PC-3 (cell line): Measurements from ENCODE around the gene SPRED1. TPM values are rescaled to one million over a fixed set of nuclear protein-coding genes. Genes with fewer than 3 reads are reported as not detected.

Source experiments
- ATAC-seq: fragments of 200-7000 bp; cut with Tn5 transposase; 2 replicates; pipeline ENCODE4 v1.9.1; 2020; ENCODE audit warnings: mild to moderate bottlenecking, moderate library complexity
- BruUV-seq: library from RNA; stranded (reverse); fragments of 400-500 nt; replicated peaks from 2 replicates; lab custom pipeline; 2021; lab: Mats Ljungman, UMichigan
- CTCF ChIA-PET: fragments of 300-600 bp; sonication (Branson Sonifier 250); formaldehyde crosslinking; loops from one replicate; lab custom pipeline; 2022; ENCODE audit warnings: antibody characterized with exemption; lab: Charles Lee
- POLR2A ChIA-PET: fragments of 300-600 bp; sonication (Branson Sonifier 250); formaldehyde crosslinking; loops from one replicate; lab custom pipeline; 2022; ENCODE audit warnings: antibody characterized with exemption; ENCODE audit not compliant: unreplicated experiment; lab: Charles Lee
- DNase-seq: peaks from one replicate; pipeline ENCODE4 v3.0.0-alpha.2; 2015
- H2AFZ ChIP-seq: fragments of 300-600 bp; sonication (generic); 2 replicates; pipeline ENCODE4 v1.6.0; 2016; ENCODE audit warnings: antibody characterized with exemption, low read length
- H3F3A ChIP-seq: fragments of 300-600 bp; sonication (generic); one replicate; pipeline ENCODE4 v1.6.0; 2017; ENCODE audit warnings: antibody characterized with exemption, low read length, control low read depth, mild to moderate bottlenecking; ENCODE audit not compliant: unreplicated experiment
- H3K27ac ChIP-seq: fragments of 300-600 bp; sonication (generic); 2 replicates; pipeline ENCODE4 v1.5.1; 2016; ENCODE audit warnings: mild to moderate bottlenecking, low read length
- H3K27me3 ChIP-seq: fragments of 300-600 bp; sonication (generic); 2 replicates; pipeline ENCODE4 v1.6.1; 2016; ENCODE audit warnings: low read length, mixed read lengths
- H3K36me3 ChIP-seq: fragments of 300-600 bp; sonication (generic); 2 replicates; pipeline ENCODE4 v1.6.1; 2016; ENCODE audit warnings: low read depth, mixed run types, low read length, mixed read lengths
- H3K4me1 ChIP-seq: fragments of 300-600 bp; sonication (generic); 2 replicates; pipeline ENCODE4 v1.5.1; 2016; ENCODE audit warnings: low read length; ENCODE audit not compliant: insufficient read depth
- H3K4me2 ChIP-seq: fragments of 300-600 bp; sonication (generic); 2 replicates; pipeline ENCODE4 v1.6.0; 2016; ENCODE audit warnings: low read length
- H3K4me3 ChIP-seq: fragments of 300-600 bp; sonication (generic); 2 replicates; pipeline ENCODE4 v1.5.1; 2016; ENCODE audit warnings: mild to moderate bottlenecking, low read length, mixed read lengths
- H3K79me2 ChIP-seq: fragments of 300-600 bp; sonication (generic); 2 replicates; pipeline ENCODE4 v1.6.1; 2017; ENCODE audit warnings: low read length, mixed read lengths
- H3K9ac ChIP-seq: fragments of 300-600 bp; sonication (generic); 2 replicates; pipeline ENCODE4 v1.6.0; 2016; ENCODE audit warnings: mild to moderate bottlenecking, low read length
- H3K9me2 ChIP-seq: fragments of 300-600 bp; sonication (generic); replicated peaks from 2 replicates; pipeline ENCODE4 v1.6.1; 2016; ENCODE audit warnings: mixed run types, low read length, mixed read lengths
- H3K9me3 ChIP-seq: fragments of 300-600 bp; sonication (generic); 2 replicates; pipeline ENCODE4 v1.6.1; 2016; ENCODE audit warnings: low read length, mixed read lengths
- H4K20me1 ChIP-seq: fragments of 300-600 bp; sonication (generic); 2 replicates; pipeline ENCODE4 v1.6.1; 2016; ENCODE audit warnings: low read length, mixed read lengths
- EZH2 ChIP-seq: fragments of 300-600 bp; sonication (generic); IDR thresholded peaks from one replicate; pipeline ENCODE4 v1.6.1; 2017; ENCODE audit warnings: antibody characterized with exemption, mild to moderate bottlenecking, low read length; ENCODE audit not compliant: unreplicated experiment
- EZH2phosphoT487 ChIP-seq: fragments of 300-600 bp; sonication (generic); IDR thresholded peaks from 2 replicates; pipeline ENCODE4 v1.6.1; 2018; ENCODE audit warnings: mild to moderate bottlenecking, antibody characterized with exemption, low read length, borderline replicate concordance
- intact Hi-C: fragments of 100-400 bp; cut with micrococcal nuclease; formaldehyde crosslinking; loops from 2 replicates; pipeline ENCODE4 v1.9.0; 2023
- total RNA-seq: library from RNA; depleted of rRNA; stranded (reverse); fragments of >200 nt; gene quantifications from 2 replicates; pipeline ENCODE4 v1.2.3, GENCODE V29; 2014
- TF ChIP-seq, protein P1 (sequence below): fragments of 300-600 bp; sonication (generic); conservative IDR thresholded peaks from 2 replicates; pipeline ENCODE4 v1.5.1; 2017; ENCODE audit warnings: antibody characterized with exemption, low read depth, mild to moderate bottlenecking, low read length

Gene SPRED1
- total RNA-seq, 1 experiment from 2014 or later = 39.7 TPM

DNA sequence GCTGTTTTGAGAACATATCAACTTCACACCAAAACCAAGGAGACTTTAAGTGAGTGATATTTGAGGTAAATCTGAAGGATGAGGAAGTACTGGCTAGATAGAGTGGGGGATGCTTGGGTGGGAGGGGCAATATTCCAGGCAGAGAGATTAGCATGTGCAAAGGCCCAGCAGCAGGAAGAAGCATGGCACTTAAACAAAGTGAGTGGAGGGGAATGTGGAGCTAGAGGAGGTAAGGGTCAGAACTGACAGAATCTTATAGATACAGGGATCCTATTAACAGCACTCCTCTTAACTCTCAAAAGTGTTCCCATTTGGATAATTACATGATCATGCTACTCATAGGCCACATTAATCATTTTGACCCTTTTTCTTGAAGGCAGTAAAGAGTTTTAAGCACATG is 41.4 kb upstream of the SPRED1 start:
- no peaks in the 10 kb centered on the region for H3K36me3 ChIP-seq
- POLR2A ChIA-PET = no interaction called here
- no peaks in the 10 kb centered on the region for H4K20me1 ChIP-seq
- H3K4me2 ChIP-seq = no peak overlapping the region
- peaks cover 30% of the 10 kb centered on the region for H3K4me1 ChIP-seq
- DNase-seq (no peak), ATAC-seq (no peak)
- H3F3A ChIP-seq = peaks cover 2% of the 10 kb centered on the region
- TF ChIP-seq EZH2phosphoT487 (no peak), EZH2 (no peak)
- TF ChIP-seq, protein P1, sequence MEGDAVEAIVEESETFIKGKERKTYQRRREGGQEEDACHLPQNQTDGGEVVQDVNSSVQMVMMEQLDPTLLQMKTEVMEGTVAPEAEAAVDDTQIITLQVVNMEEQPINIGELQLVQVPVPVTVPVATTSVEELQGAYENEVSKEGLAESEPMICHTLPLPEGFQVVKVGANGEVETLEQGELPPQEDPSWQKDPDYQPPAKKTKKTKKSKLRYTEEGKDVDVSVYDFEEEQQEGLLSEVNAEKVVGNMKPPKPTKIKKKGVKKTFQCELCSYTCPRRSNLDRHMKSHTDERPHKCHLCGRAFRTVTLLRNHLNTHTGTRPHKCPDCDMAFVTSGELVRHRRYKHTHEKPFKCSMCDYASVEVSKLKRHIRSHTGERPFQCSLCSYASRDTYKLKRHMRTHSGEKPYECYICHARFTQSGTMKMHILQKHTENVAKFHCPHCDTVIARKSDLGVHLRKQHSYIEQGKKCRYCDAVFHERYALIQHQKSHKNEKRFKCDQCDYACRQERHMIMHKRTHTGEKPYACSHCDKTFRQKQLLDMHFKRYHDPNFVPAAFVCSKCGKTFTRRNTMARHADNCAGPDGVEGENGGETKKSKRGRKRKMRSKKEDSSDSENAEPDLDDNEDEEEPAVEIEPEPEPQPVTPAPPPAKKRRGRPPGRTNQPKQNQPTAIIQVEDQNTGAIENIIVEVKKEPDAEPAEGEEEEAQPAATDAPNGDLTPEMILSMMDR = no peak
- no peak overlapping the region for H3K4me3 ChIP-seq
- no peaks in the 10 kb centered on the region for H3K9me3 ChIP-seq
- intact Hi-C loops = no loop called here
- no peak overlapping the region for H2AFZ ChIP-seq
- CTCF ChIA-PET = no interaction called here
- no peak overlapping the region for H3K9ac ChIP-seq
- no peak overlapping the region for H3K27ac ChIP-seq
- BruUV-seq = no TSS peak
- no peaks in the 10 kb centered on the region for H3K27me3 ChIP-seq
- no peaks in the 10 kb centered on the region for H3K9me2 ChIP-seq
- no peaks in the 10 kb centered on the region for H3K79me2 ChIP-seq

DNA sequence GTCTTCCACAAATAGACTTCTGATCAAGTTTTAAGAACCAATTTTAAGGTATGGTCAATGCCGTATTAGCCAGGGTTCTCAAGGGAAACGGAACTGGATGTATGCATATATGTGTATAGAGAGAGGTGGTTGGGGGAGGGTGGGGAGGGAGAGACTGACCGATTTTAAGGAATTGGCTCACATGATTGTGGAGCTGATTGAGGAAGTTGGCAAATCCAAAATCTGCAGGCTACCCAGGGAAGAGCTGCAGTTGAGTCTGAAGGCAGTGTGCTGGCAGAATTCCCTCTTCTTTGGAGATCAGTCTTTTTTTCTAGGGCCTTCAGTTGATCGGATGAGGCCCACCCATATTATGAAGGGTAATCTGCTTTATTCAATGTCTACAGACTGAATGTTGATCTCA is 40.8 kb upstream of the SPRED1 start:
- POLR2A ChIA-PET = no interaction called here
- TF ChIP-seq EZH2 (no peak), EZH2phosphoT487 (no peak)
- TF ChIP-seq, protein P1 = no peak
- CTCF ChIA-PET = interaction anchor here (0.5 to 0.6 kb wide), 2 partner anchors 16 to 24 kb away, joined by 3 read pairs; no protein-coding TSS in a partner anchor
- H3K27me3 ChIP-seq = no peaks in the 10 kb centered on the region
- H3K4me2 ChIP-seq = no peak overlapping the region
- no peaks in the 10 kb centered on the region for H3K79me2 ChIP-seq
- H3K9me2 ChIP-seq = no peaks in the 10 kb centered on the region
- no peak overlapping the region for H3K4me3 ChIP-seq
- no peak overlapping the region for H2AFZ ChIP-seq
- BruUV-seq = no TSS peak
- no peaks in the 10 kb centered on the region for H4K20me1 ChIP-seq
- no peak overlapping the region for H3K27ac ChIP-seq
- H3K9ac ChIP-seq = no peak overlapping the region
- peaks cover 6% of the 10 kb centered on the region for H3F3A ChIP-seq
- no peaks in the 10 kb centered on the region for H3K36me3 ChIP-seq
- H3K9me3 ChIP-seq = no peaks in the 10 kb centered on the region
- ATAC-seq (no peak), DNase-seq (no peak)
- intact Hi-C loops = no loop called here
- peaks cover 35% of the 10 kb centered on the region for H3K4me1 ChIP-seq

DNA sequence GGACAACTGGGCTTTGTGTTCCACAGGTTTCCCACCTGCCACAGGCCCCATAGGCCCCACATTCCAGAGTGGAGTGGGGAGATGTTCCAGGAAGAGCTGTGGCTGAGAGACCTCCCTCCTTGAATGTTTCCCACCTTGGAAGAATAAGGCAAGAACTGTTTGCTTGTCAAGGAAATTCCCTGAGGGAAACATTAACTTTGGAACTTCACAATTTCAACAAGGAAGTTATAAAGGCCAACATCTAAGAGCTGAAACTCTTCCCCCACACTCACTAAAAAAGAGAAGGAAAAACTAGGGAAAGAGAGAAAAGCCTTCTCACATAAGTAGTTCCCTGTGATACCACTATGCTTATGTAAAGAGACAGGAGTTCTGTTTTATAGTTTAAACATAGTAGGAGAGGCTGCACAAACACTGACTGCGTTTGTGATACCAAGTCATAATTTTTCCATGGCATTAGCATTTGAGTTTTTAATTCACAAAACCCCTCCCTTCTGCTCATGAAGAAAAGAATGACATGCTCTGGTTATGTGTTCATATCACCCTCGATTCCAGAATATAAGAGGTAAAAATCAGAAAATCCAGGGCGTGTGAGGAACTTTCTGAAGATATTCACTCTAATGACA is 39.8 kb upstream of the SPRED1 start:
- no peak overlapping the region for H3K4me2 ChIP-seq
- CTCF ChIA-PET = no interaction called here

More for the DNA sequence above, 39.8 kb upstream of the SPRED1 start:
- Histone ChIP-seq H3K4me3 (no peak overlapping the region), H2AFZ (no peak overlapping the region), H3K27me3 (no peaks in the 10 kb centered on the region), H3K36me3 (no peaks in the 10 kb centered on the region), H3K27ac (no peak overlapping the region), H3K9me2 (no peaks in the 10 kb centered on the region), H3K9ac (no peak overlapping the region), H3F3A (peaks cover 16% of the 10 kb centered on the region), H3K9me3 (no peaks in the 10 kb centered on the region), H4K20me1 (no peaks in the 10 kb centered on the region), H3K79me2 (no peaks in the 10 kb centered on the region), H3K4me1 (peaks cover 35% of the 10 kb centered on the region)
- ATAC-seq (no peak), DNase-seq (no peak)
- POLR2A ChIA-PET = no interaction called here
- no peak for TF ChIP-seq EZH2phosphoT487
- no peak for TF ChIP-seq EZH2
- TF ChIP-seq, protein P1 = no peak
- intact Hi-C loops = no loop called here
- no TSS peak for BruUV-seq
